ENCODE data around the gene FAM72C. TPM values are rescaled to one million over a fixed set of nuclear protein-coding genes. Genes with fewer than 3 reads are reported as not detected.
"Not testable (repeated sequence)": the region's sequence is repeated elsewhere in the genome, so short reads cannot be mapped to it uniquely, and the experiment has no call there.

Gene FAM72C
- total and polyA plus RNA-seq, 5 experiments from 2014 or later = not detected

GRCh38 chr1:143955930-143956329, 15.9 kb downstream of the FAM72C start:
- POLR2A ChIA-PET, H3K27me3 Mint-ChIP-seq, H3K36me3 Mint-ChIP-seq, ATAC-seq, DNase-seq, H3K9me3 Mint-ChIP-seq, H3K27ac Mint-ChIP-seq, H3K4me3 Mint-ChIP-seq, H3K4me1 Mint-ChIP-seq: not testable (repeated sequence)

- POLR2A ChIA-PET = not testable (repeated sequence)
Measured at GRCh38 chr1:143952913-143953312, 18.9 kb downstream of the FAM72C start.

GRCh38 chr1:143951485-143952391, 20.0 kb downstream of the FAM72C start:
- DNase-seq, ATAC-seq, H3K4me1 Mint-ChIP-seq, H3K4me3 Mint-ChIP-seq, H3K36me3 Mint-ChIP-seq, H3K27me3 Mint-ChIP-seq, H3K27ac Mint-ChIP-seq, H3K9me3 Mint-ChIP-seq, POLR2A ChIA-PET: not testable (repeated sequence)

More at GRCh38 chr1:143952913-143953312, 18.9 kb downstream of the FAM72C start:
- not testable (repeated sequence) for ATAC-seq, H3K4me3 Mint-ChIP-seq, DNase-seq, H3K36me3 Mint-ChIP-seq, H3K27me3 Mint-ChIP-seq, H3K9me3 Mint-ChIP-seq, H3K27ac Mint-ChIP-seq, H3K4me1 Mint-ChIP-seq

- POLR2A ChIA-PET, ATAC-seq, H3K4me1 Mint-ChIP-seq: not testable (repeated sequence)
Measured at GRCh38 chr1:143947749-143948148, 24.0 kb downstream of the FAM72C start.

GRCh38 chr1:143945253-143945652, 26.5 kb downstream of the FAM72C start:
- H3K9me3 Mint-ChIP-seq, H3K4me1 Mint-ChIP-seq, ATAC-seq, H3K27ac Mint-ChIP-seq, POLR2A ChIA-PET, H3K4me3 Mint-ChIP-seq, H3K27me3 Mint-ChIP-seq, H3K36me3 Mint-ChIP-seq, DNase-seq: not testable (repeated sequence)

More at GRCh38 chr1:143947749-143948148, 24.0 kb downstream of the FAM72C start:
- H3K27me3 Mint-ChIP-seq, H3K4me3 Mint-ChIP-seq, H3K9me3 Mint-ChIP-seq, H3K27ac Mint-ChIP-seq, H3K36me3 Mint-ChIP-seq, DNase-seq: not testable (repeated sequence)

GRCh38 chr1:143944576-143945240, 27.1 kb downstream of the FAM72C start:
- DNase-seq, H3K27me3 Mint-ChIP-seq, H3K36me3 Mint-ChIP-seq, H3K4me3 Mint-ChIP-seq, H3K4me1 Mint-ChIP-seq, POLR2A ChIA-PET, H3K9me3 Mint-ChIP-seq, H3K27ac Mint-ChIP-seq, ATAC-seq: not testable (repeated sequence)

GRCh38 chr1:143943319-143943978, 28.3 kb downstream of the FAM72C start:
- ATAC-seq = peak; percentile 65 to 77
- POLR2A ChIA-PET, DNase-seq, H3K4me1 Mint-ChIP-seq, H3K36me3 Mint-ChIP-seq, H3K27ac Mint-ChIP-seq, H3K4me3 Mint-ChIP-seq, H3K27me3 Mint-ChIP-seq, H3K9me3 Mint-ChIP-seq: not testable (repeated sequence)

GRCh38 chr1:143942238-143942860, 29.4 kb downstream of the FAM72C start:
- POLR2A ChIA-PET = not testable (repeated sequence)

GRCh38 chr1:143939666-143940065, 32.1 kb downstream of the FAM72C start:
- DNase-seq, POLR2A ChIA-PET, H3K9me3 Mint-ChIP-seq, ATAC-seq, H3K27ac Mint-ChIP-seq, H3K27me3 Mint-ChIP-seq, H3K4me1 Mint-ChIP-seq, H3K36me3 Mint-ChIP-seq, H3K4me3 Mint-ChIP-seq: not testable (repeated sequence)

More at GRCh38 chr1:143942238-143942860, 29.4 kb downstream of the FAM72C start:
- H3K4me3 Mint-ChIP-seq, ATAC-seq, H3K9me3 Mint-ChIP-seq, H3K4me1 Mint-ChIP-seq, H3K27me3 Mint-ChIP-seq, H3K36me3 Mint-ChIP-seq, DNase-seq, H3K27ac Mint-ChIP-seq: not testable (repeated sequence)

- not testable (repeated sequence) for ATAC-seq, H3K9me3 Mint-ChIP-seq, H3K4me1 Mint-ChIP-seq
Measured at GRCh38 chr1:143938922-143939321, 32.9 kb downstream of the FAM72C start.

GRCh38 chr1:143936457-143937115, 35.2 kb downstream of the FAM72C start:
- H3K4me3 Mint-ChIP-seq, H3K27ac Mint-ChIP-seq, H3K27me3 Mint-ChIP-seq, H3K36me3 Mint-ChIP-seq, H3K4me1 Mint-ChIP-seq, ATAC-seq, POLR2A ChIA-PET, H3K9me3 Mint-ChIP-seq: not testable (repeated sequence)
- peak; percentile 1 to 62 (median 31) for DNase-seq

More at GRCh38 chr1:143938922-143939321, 32.9 kb downstream of the FAM72C start:
- POLR2A ChIA-PET, DNase-seq, H3K27me3 Mint-ChIP-seq, H3K36me3 Mint-ChIP-seq, H3K27ac Mint-ChIP-seq, H3K4me3 Mint-ChIP-seq: not testable (repeated sequence)

- ATAC-seq, H3K9me3 Mint-ChIP-seq, H3K4me3 Mint-ChIP-seq, DNase-seq, H3K27ac Mint-ChIP-seq, H3K36me3 Mint-ChIP-seq, H3K27me3 Mint-ChIP-seq, H3K4me1 Mint-ChIP-seq, POLR2A ChIA-PET: not testable (repeated sequence)
Measured at GRCh38 chr1:143919127-143919526, 52.7 kb downstream of the FAM72C start.

Data from naive thymus-derived CD8-positive, alpha-beta T cell (primary cell).